CD14-positive monocyte (primary cell): ENCODE results near the gene KPNA5. TPM values are rescaled to one million over a fixed set of nuclear protein-coding genes. Genes with fewer than 3 reads are reported as not detected.
"Not testable (repeated sequence)": the region's sequence is repeated elsewhere in the genome, so short reads cannot be mapped to it uniquely, and the experiment has no call there.

Source experiments
- DNase-seq, 3 donors: peaks; one replicate each; pipeline ENCODE4 v3.0.0-alpha.2; 2011 to 2022
- H2AFZ ChIP-seq: 2 replicates; pipeline ENCODE4 v1.6.0; 2012; ENCODE audit warnings: mild to moderate bottlenecking, low read depth, low read length, inconsistent platforms; ENCODE audit not compliant: insufficient read depth, poor library complexity, severe bottlenecking
- H3K27ac ChIP-seq, 2 donors: 1 replicate in 1 of 2; 2 replicates in 1 of 2; pipeline ENCODE4 v1.5.1; 2012 to 2013; ENCODE audit warnings: low read length in 2 of 2, control low read depth in 1 of 2, inconsistent platforms in 1 of 2, low read depth in 1 of 2, mild to moderate bottlenecking in 1 of 2
- H3K27me3 ChIP-seq, 2 donors: one replicate each; pipeline versions ENCODE4 v1.6.0 to v1.6.1; 2011 to 2013; ENCODE audit warnings: low read length in 2 of 2; ENCODE audit not compliant: control insufficient read depth in 2 of 2, insufficient read depth in 2 of 2
- H3K36me3 ChIP-seq, 2 donors: replicated peaks in 1 of 2; 1 replicate in 1 of 2; 2 replicates in 1 of 2; pipeline versions ENCODE4 v1.5.1 to v1.6.1; 2012 to 2013; ENCODE audit warnings: low read length in 2 of 2, control low read depth in 1 of 2, inconsistent platforms in 1 of 2, mild to moderate bottlenecking in 1 of 2; ENCODE audit not compliant: insufficient read depth in 2 of 2, control insufficient read depth in 1 of 2
- H3K4me1 ChIP-seq, 2 donors: 1 replicate in 1 of 2; 2 replicates in 1 of 2; pipeline versions ENCODE4 v1.5.1 to v1.6.1; 2012 to 2013; ENCODE audit warnings: low read length in 2 of 2, control low read depth in 1 of 2, inconsistent platforms in 1 of 2, mild to moderate bottlenecking in 1 of 2, moderate library complexity in 1 of 2; ENCODE audit not compliant: insufficient read depth in 2 of 2, control insufficient read depth in 1 of 2
- H3K4me2 ChIP-seq: replicated peaks from 2 replicates; pipeline ENCODE3; 2012; ENCODE audit warnings: low read length, moderate library complexity, mild to moderate bottlenecking; ENCODE audit not compliant: poor library complexity, severe bottlenecking; ENCODE audit errors: extremely low read depth
- H3K4me3 ChIP-seq, 3 experiments: fragments of 200-600 bp in 1 of 3; sonication (generic) in 1 of 3; replicated peaks in 1 of 3; 1 replicate in 2 of 3; 2 replicates in 1 of 3; pipeline ENCODE4 v1.5.1; 2011 to 2013; ENCODE audit warnings: low read length in 3 of 3, mild to moderate bottlenecking in 3 of 3, control low read depth in 2 of 3, low read depth in 2 of 3, inconsistent platforms in 1 of 3, moderate library complexity in 1 of 3
- H3K79me2 ChIP-seq: 2 replicates; pipeline ENCODE4 v1.6.0; 2012; ENCODE audit warnings: mild to moderate bottlenecking, control low read depth, inconsistent platforms, low read length, moderate library complexity; ENCODE audit not compliant: insufficient read depth
- H3K9ac ChIP-seq: 2 replicates; pipeline ENCODE4 v1.6.0; 2017; ENCODE audit warnings: low read length, mild to moderate bottlenecking; ENCODE audit not compliant: insufficient read depth, poor library complexity, severe bottlenecking
- H3K9me3 ChIP-seq, 2 donors: replicated peaks in 1 of 2; 1 replicate in 1 of 2; 2 replicates in 1 of 2; pipeline versions ENCODE4 v1.5.1 to v1.6.1; 2012 to 2013; ENCODE audit warnings: low read length in 2 of 2, control low read depth in 1 of 2; ENCODE audit not compliant: control insufficient read depth in 1 of 2, insufficient read depth in 1 of 2
- H4K20me1 ChIP-seq: 2 replicates; pipeline ENCODE4 v1.6.0; 2012; ENCODE audit warnings: mild to moderate bottlenecking, low read length, control low read depth, moderate library complexity; ENCODE audit not compliant: insufficient read depth
- H3K27ac Mint-ChIP-seq, 7 donors: one replicate each; pipeline ENCODE4 v1.8.0; 2020; ENCODE audit warnings: mild to moderate bottlenecking in 7 of 7, mixed read lengths in 7 of 7, moderate library complexity in 6 of 7, inconsistent platforms in 2 of 7
- H3K27me3 Mint-ChIP-seq, 3 donors: one replicate each; pipeline ENCODE4 v1.8.0; 2021 to 2022; ENCODE audit warnings: low read depth in 3 of 3, mild to moderate bottlenecking in 3 of 3, mixed read lengths in 3 of 3, moderate library complexity in 3 of 3, inconsistent platforms in 1 of 3
- H3K36me3 Mint-ChIP-seq, 2 donors: one replicate each; pipeline ENCODE4 v1.8.0; 2020; ENCODE audit warnings: mixed read lengths in 2 of 2, inconsistent platforms in 1 of 2, mild to moderate bottlenecking in 1 of 2
- H3K4me1 Mint-ChIP-seq: one replicate; pipeline ENCODE4 v1.8.0; 2020; ENCODE audit warnings: mild to moderate bottlenecking, mixed read lengths
- H3K4me3 Mint-ChIP-seq, 2 donors: one replicate each; pipeline ENCODE4 v1.8.0; 2020; ENCODE audit warnings: mild to moderate bottlenecking in 2 of 2, mixed read lengths in 2 of 2, moderate library complexity in 1 of 2
- H3K9me3 Mint-ChIP-seq, 7 donors: one replicate each; pipeline ENCODE4 v1.8.0; 2020 to 2022; ENCODE audit warnings: mixed read lengths in 7 of 7, mild to moderate bottlenecking in 6 of 7, moderate library complexity in 6 of 7, inconsistent platforms in 2 of 7
- whole genome bisulfite sequencing: methylation state at CpG from one replicate; pipeline ENCODE4 v1.1.5; 2013; ENCODE audit warnings: missing lambda C conversion rate; ENCODE audit not compliant: insufficient coverage; 5-methylcytosine and 5-hydroxymethylcytosine counted together
- intact Hi-C, 2 donors: fragments of 100-400 bp; cut with micrococcal nuclease; formaldehyde crosslinking; loops; one replicate each; pipeline versions ENCODE4 v1.15.0 to v1.15.1; 2023
- polyA plus RNA-seq, 3 donors: library from polyadenylated mRNA; depleted of rRNA in 1 of 3; unstranded in 2 of 3; stranded (reverse) in 1 of 3; fragments of 300-500 nt in 2 of 3; fragments of >200 nt in 1 of 3; fragmentation: Illumina TruSeq in 2 of 3; gene quantifications; 1 replicate in 2 of 3; 2 replicates in 1 of 3; pipeline ENCODE4 v1.2.3, GENCODE V29; 2012 to 2021
- TF ChIP-seq, protein P1 (sequence below): fragments of 200-600 bp; IDR thresholded peaks from one replicate; pipeline ENCODE4 v1.8.0; 2022; ENCODE audit warnings: antibody characterized with exemption, mild to moderate bottlenecking

KPNA5 gene
- polyA plus RNA-seq, 3 donors, result 1.7 to 2.9 (median 2.3) TPM

DNA sequence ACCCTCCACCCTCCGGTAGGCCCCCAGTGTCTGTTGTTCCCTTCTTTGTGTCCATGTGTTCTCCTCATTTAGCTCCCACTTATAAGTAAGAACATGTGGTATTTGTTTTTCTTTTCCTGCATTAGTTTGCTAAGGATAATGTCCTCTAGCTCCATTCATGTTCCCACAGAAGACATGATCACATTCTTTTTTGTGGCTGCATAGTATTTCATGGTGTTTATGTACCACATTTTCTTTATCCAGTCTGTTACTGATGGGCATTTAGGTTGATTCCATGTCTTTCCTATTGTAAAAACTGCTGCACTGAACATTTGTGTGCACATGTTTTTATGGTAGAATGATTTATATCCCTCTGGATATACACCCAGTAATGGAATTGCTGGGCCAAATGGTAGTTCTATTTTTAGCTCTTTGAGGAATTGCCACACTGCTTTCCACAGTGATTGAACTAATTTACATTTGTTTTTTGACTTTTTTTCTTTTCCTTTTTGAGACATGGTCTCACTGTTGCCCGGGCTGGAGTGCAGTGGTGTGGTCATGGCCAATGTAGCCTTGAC is 4.5 kb downstream of the KPNA5 start:
- no peak overlapping the region for H3K4me3 Mint-ChIP-seq
- Histone ChIP-seq H2AFZ (no peak overlapping the region), H3K27ac (no peak overlapping the region), H3K36me3 (peaks cover 2 to 7% of the 10 kb centered on the region in 2 donors), H3K4me1 (peaks cover 15 to 18% of the 10 kb centered on the region in 2 donors), H3K4me2 (no peak overlapping the region), H3K4me3 (no peak overlapping the region), H3K9me3 (no peaks in the 10 kb centered on the region), H4K20me1 (no peaks in the 10 kb centered on the region), H3K9ac (no peak overlapping the region), H3K79me2 (peaks cover 24% of the 10 kb centered on the region), H3K27me3 (no peaks in the 10 kb centered on the region)
- H3K36me3 Mint-ChIP-seq, result peaks cover 11 to 15% of the 10 kb centered on the region in 2 donors
- WGBS, result no CpG with 5 or more reads among the region's 2 CpGs
- TF ChIP-seq, protein P1, sequence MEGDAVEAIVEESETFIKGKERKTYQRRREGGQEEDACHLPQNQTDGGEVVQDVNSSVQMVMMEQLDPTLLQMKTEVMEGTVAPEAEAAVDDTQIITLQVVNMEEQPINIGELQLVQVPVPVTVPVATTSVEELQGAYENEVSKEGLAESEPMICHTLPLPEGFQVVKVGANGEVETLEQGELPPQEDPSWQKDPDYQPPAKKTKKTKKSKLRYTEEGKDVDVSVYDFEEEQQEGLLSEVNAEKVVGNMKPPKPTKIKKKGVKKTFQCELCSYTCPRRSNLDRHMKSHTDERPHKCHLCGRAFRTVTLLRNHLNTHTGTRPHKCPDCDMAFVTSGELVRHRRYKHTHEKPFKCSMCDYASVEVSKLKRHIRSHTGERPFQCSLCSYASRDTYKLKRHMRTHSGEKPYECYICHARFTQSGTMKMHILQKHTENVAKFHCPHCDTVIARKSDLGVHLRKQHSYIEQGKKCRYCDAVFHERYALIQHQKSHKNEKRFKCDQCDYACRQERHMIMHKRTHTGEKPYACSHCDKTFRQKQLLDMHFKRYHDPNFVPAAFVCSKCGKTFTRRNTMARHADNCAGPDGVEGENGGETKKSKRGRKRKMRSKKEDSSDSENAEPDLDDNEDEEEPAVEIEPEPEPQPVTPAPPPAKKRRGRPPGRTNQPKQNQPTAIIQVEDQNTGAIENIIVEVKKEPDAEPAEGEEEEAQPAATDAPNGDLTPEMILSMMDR, result no peak
- H3K4me1 Mint-ChIP-seq, result peaks cover 25% of the 10 kb centered on the region
- no peak for DNase-seq
- intact Hi-C loops, result no loop called here
- H3K9me3 Mint-ChIP-seq, result peaks cover 0 to 2% (median 0%) of the 10 kb centered on the region in 7 donors
- H3K27me3 Mint-ChIP-seq, result peaks cover 0 to 4% (median 2%) of the 10 kb centered on the region in 3 donors
- H3K27ac Mint-ChIP-seq, result no peak overlapping the region

DNA sequence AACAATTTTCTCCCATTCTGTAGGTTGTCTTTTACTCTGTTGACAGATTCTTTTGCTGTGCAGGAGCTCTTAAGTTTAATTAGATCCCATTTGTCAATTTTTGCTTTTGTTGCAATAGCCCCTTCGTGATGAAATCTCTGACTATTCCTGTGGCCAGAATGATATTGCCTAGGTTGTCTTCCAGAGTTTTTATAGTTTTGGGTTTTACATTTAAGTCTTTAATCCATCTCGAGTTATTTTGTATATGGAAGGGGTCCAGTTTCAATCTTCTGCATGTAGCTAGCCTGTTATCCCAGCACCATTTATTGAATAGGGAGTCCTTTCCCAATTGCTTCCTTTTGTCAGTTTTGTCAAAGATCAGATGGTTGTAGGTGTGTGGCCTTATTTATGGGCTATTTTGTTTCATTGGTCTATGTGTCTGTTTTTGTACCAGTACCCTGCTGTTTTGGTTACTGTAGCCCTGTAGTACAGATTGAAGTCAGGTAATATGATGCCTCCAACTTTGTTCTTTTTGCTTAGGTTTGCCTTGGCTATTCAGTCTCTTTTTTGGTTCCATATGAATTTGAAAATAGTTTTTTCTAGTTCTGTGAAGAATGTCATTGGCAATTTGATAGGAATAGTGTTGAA is 5.6 kb downstream of the KPNA5 start:
- H4K20me1 ChIP-seq, intact Hi-C loops, H3K27ac Mint-ChIP-seq, H3K4me3 Mint-ChIP-seq, H3K27me3 ChIP-seq, H3K27me3 Mint-ChIP-seq, H3K4me3 ChIP-seq, H3K36me3 ChIP-seq, H2AFZ ChIP-seq, DNase-seq, H3K9ac ChIP-seq, H3K27ac ChIP-seq, H3K9me3 ChIP-seq, H3K9me3 Mint-ChIP-seq, H3K4me2 ChIP-seq: not testable (repeated sequence)
- peaks cover 24% of the 10 kb centered on the region for H3K79me2 ChIP-seq
- no CpG with 5 or more reads among the region's 2 CpGs for WGBS
- Mint-ChIP-seq H3K4me1 (peaks cover 23% of the 10 kb centered on the region), H3K36me3 (peaks cover 14 to 18% of the 10 kb centered on the region in 2 donors)
- peaks cover 13 to 15% of the 10 kb centered on the region in 2 donors for H3K4me1 ChIP-seq
